ENCODE data around the gene BCL10.

The BCL10 gene

DNA sequence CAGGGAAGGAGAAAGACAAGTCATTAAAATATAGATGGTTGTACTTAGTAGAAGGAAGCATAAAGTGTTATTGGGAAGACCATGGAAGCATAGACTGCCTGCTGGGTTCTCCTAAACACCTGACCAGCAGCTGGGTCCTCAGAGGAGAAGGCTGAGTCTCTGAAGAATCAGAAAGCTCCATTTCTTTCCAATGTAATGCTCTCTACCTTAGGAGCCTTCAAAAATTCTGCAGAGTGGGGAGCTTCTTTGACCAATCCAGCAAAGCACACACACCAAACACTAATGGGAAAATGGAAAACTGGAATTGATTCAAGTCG is 21.1 kb upstream of the BCL10 start:
- Mint-ChIP-seq H3K27me3 (ENCODE audit: low read depth, poor library complexity) (peaks cover 10% of the 10 kb centered on the region), H3K36me3 (ENCODE audit: low read depth) (no peaks in the 10 kb centered on the region), H3K4me3 (no peak overlapping the region), H3K9me3 (no peaks in the 10 kb centered on the region), H3K4me1 (peaks cover 32% of the 10 kb centered on the region), H3K27ac (peak overlapping the region; percentile 16)
- no peak for DNase-seq
- TF ChIP-seq, protein P1, sequence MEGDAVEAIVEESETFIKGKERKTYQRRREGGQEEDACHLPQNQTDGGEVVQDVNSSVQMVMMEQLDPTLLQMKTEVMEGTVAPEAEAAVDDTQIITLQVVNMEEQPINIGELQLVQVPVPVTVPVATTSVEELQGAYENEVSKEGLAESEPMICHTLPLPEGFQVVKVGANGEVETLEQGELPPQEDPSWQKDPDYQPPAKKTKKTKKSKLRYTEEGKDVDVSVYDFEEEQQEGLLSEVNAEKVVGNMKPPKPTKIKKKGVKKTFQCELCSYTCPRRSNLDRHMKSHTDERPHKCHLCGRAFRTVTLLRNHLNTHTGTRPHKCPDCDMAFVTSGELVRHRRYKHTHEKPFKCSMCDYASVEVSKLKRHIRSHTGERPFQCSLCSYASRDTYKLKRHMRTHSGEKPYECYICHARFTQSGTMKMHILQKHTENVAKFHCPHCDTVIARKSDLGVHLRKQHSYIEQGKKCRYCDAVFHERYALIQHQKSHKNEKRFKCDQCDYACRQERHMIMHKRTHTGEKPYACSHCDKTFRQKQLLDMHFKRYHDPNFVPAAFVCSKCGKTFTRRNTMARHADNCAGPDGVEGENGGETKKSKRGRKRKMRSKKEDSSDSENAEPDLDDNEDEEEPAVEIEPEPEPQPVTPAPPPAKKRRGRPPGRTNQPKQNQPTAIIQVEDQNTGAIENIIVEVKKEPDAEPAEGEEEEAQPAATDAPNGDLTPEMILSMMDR (IDR thresholded peaks at IDR 0.05): no peak

DNA sequence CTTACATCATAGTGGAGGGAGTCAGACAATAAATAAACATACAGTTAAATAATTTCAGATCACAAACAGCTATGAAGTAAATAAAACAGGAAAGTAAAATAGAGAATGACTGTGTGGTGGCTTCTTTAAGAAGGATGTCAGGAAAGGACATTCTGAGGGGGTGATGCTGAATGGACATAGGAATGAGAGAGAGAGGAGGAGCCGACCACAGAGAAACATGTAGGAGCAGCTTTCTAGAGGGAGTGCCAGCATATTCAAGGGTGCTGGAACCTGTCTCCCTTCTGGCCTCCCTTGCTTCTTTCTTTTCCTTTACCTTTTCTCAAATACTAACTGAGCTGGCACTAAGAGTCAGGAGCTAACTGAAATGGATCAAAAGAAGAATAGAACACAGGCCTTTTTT is 20.5 kb upstream of the BCL10 start:
- H3K9me3 Mint-ChIP-seq: no peaks in the 10 kb centered on the region
- H3K4me3 Mint-ChIP-seq: no peak overlapping the region
- TF ChIP-seq, protein P1 (IDR thresholded peaks at IDR 0.05): no peak
- no peaks in the 10 kb centered on the region for H3K36me3 Mint-ChIP-seq (ENCODE audit: low read depth)
- DNase-seq: no peak
- peaks cover 12% of the 10 kb centered on the region for H3K27me3 Mint-ChIP-seq (ENCODE audit: low read depth, poor library complexity)
- no peak overlapping the region for H3K27ac Mint-ChIP-seq
- peaks cover 32% of the 10 kb centered on the region for H3K4me1 Mint-ChIP-seq

DNA sequence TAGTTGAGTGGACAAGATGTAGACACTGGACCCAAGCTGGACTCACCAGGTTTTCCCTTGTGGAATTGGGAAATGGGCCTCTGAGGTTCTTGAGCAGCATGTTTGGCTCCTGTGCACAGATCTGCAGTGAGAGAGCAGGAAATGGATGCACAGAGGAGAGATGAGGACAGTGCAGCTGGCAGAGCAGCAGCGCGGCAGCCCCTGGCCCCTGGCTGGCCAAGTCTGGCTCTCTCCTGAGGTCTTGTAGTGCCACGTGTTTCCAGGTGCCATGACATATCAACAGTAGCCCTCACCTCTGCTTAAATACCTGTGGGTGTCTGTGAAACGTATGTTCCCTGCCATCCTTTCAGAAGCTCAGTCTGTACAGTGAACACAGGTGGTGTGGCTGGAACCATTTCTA is 19.2 kb upstream of the BCL10 start:
- TF ChIP-seq, protein P1 (IDR thresholded peaks at IDR 0.05): no peak
- Mint-ChIP-seq H3K27ac (no peak overlapping the region), H3K36me3 (ENCODE audit: low read depth) (no peaks in the 10 kb centered on the region), H3K4me1 (peaks cover 32% of the 10 kb centered on the region), H3K9me3 (no peaks in the 10 kb centered on the region), H3K4me3 (no peak overlapping the region), H3K27me3 (ENCODE audit: low read depth, poor library complexity) (peaks cover 10% of the 10 kb centered on the region)
- no peak for DNase-seq

DNA sequence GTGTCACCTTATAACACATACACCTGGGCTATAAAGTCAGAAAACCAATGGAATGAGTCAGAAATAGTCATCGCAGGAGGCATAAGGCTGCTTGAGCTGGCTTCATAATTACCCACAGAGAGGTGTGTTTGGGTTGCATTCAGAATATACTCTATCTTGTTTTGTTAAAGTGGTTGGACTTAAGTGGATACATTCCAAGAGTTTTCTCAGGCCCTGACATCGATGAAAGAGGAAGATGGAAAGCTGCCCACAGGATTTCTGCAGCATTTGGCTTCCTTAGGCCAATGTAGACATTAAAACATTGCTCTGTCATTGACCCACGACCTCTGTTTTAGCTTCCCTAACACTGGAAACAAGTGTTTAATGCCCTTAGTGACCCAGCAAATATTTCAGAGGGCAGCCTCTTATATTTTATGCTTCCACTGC is 18.6 kb upstream of the BCL10 start:
- Mint-ChIP-seq H3K27me3 (ENCODE audit: low read depth, poor library complexity) (peaks cover 8% of the 10 kb centered on the region), H3K36me3 (ENCODE audit: low read depth) (no peaks in the 10 kb centered on the region), H3K4me1 (peaks cover 32% of the 10 kb centered on the region), H3K4me3 (no peak overlapping the region), H3K9me3 (no peaks in the 10 kb centered on the region), H3K27ac (no peak overlapping the region)
- TF ChIP-seq, protein P1 (IDR thresholded peaks at IDR 0.05): no peak
- no peak for DNase-seq

DNA sequence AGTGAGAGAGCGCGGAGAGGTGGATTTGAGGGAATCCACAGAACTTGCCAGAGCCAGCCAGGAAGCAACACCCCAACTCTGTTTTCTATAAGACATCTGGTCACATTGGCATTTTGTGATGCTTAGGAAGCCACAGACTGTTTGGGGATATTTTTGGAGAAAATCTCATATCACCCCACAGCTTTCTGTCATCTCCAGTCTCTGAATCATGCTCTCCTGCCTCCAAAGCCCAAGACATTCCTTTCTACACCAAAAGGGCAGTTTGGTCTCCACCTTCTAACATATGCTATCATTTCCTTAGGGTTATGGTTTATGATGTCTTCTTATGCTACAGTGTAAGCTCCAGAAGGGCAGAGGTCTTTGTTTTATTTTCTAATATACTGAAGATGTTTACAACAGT is 14.4 kb upstream of the BCL10 start:
- Mint-ChIP-seq H3K4me3 (no peak overlapping the region), H3K36me3 (ENCODE audit: low read depth) (no peaks in the 10 kb centered on the region), H3K9me3 (no peaks in the 10 kb centered on the region), H3K27me3 (ENCODE audit: low read depth, poor library complexity) (peaks cover 10% of the 10 kb centered on the region), H3K4me1 (peaks cover 15% of the 10 kb centered on the region), H3K27ac (no peak overlapping the region)
- TF ChIP-seq, protein P1 (IDR thresholded peaks at IDR 0.05): no peak
- no peak for DNase-seq

DNA sequence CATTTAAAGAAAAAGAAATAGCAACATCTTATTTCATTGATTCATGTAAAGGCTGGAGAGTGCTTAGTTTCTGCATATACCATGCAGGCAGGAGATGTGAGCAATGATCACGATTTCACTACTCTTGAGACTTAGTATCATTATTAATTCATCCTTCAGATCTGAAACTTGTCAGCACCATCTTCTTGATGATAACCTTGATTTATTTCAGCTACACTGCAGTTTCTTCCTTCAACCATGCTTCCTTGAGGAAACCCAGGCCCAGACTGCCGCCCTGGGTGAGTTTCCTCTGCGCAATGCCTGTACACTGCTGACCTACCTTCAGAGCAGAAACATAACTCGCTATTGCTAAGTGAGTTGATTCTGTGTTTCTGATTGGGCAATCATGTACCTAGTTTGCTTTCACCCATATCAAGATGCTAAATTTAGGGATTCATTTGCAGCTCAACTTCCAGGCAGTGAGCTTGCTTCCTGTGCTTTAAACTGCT is 13.5 kb upstream of the BCL10 start:
- Mint-ChIP-seq H3K36me3 (ENCODE audit: low read depth) (no peaks in the 10 kb centered on the region), H3K4me3 (no peak overlapping the region), H3K27me3 (ENCODE audit: low read depth, poor library complexity) (peaks cover 13% of the 10 kb centered on the region), H3K9me3 (no peaks in the 10 kb centered on the region), H3K4me1 (peaks cover 9% of the 10 kb centered on the region), H3K27ac (no peak overlapping the region)
- TF ChIP-seq, protein P1 (IDR thresholded peaks at IDR 0.05): no peak
- no peak for DNase-seq

Measured in nephron progenitor cell (in vitro differentiated cells).